ENCODE measurements around the gene WDR35.

Gene WDR35

GRCh38 chr2:20008703-20009102 is 18.8 kb upstream of the WDR35 start:
- TF ChIP-seq CTCF (conservative IDR thresholded peaks at IDR 0.05; ENCODE audit: low read depth, low read length) = no peak
- no peaks in the 10 kb centered on the region for H3K4me1 ChIP-seq (ENCODE audit: low read depth, poor library complexity, severe bottlenecking)
- H3K4me3 ChIP-seq (IDR thresholded peaks at IDR 0.05; ENCODE audit: insufficient read depth, low read depth, low read length) = no peak overlapping the region
- H4K20me1 ChIP-seq (ENCODE audit: insufficient read depth) = no peaks in the 10 kb centered on the region
- H3K79me2 ChIP-seq (ENCODE audit: insufficient read depth, low read depth) = no peaks in the 10 kb centered on the region
- no peak overlapping the region for H2AFZ ChIP-seq (ENCODE audit: low read depth)
- peaks cover 13% of the 10 kb centered on the region for H3K27me3 ChIP-seq (ENCODE audit: insufficient read depth, low read depth)
- no peaks in the 10 kb centered on the region for H3K36me3 ChIP-seq (ENCODE audit: insufficient read depth)
- H3K4me2 ChIP-seq = no peak overlapping the region
- H3K9ac ChIP-seq = no peak overlapping the region
- H3K27ac ChIP-seq = no peak overlapping the region

GRCh38 chr2:20005891-20006470 is 16.1 kb upstream of the WDR35 start:
- Histone ChIP-seq H3K4me2 (no peak overlapping the region), H3K27me3 (ENCODE audit: insufficient read depth, low read depth) (no peaks in the 10 kb centered on the region), H3K4me3 (IDR thresholded peaks at IDR 0.05; ENCODE audit: insufficient read depth, low read depth, low read length) (no peak overlapping the region), H3K9ac (no peak overlapping the region), H3K79me2 (ENCODE audit: insufficient read depth, low read depth) (no peaks in the 10 kb centered on the region), H3K36me3 (ENCODE audit: insufficient read depth) (no peaks in the 10 kb centered on the region), H3K27ac (no peak overlapping the region), H2AFZ (ENCODE audit: low read depth) (no peak overlapping the region), H3K4me1 (ENCODE audit: low read depth, poor library complexity, severe bottlenecking) (no peaks in the 10 kb centered on the region), H4K20me1 (ENCODE audit: insufficient read depth) (no peaks in the 10 kb centered on the region)
- no peak for TF ChIP-seq CTCF (conservative IDR thresholded peaks at IDR 0.05; ENCODE audit: low read depth, low read length)

- H2AFZ ChIP-seq (ENCODE audit: low read depth) = no peak overlapping the region
- H3K4me2 ChIP-seq = no peak overlapping the region
- no peaks in the 10 kb centered on the region for H3K79me2 ChIP-seq (ENCODE audit: insufficient read depth, low read depth)
- H3K9ac ChIP-seq = no peak overlapping the region
- no peak for TF ChIP-seq CTCF (conservative IDR thresholded peaks at IDR 0.05; ENCODE audit: low read depth, low read length)
- no peaks in the 10 kb centered on the region for H3K4me1 ChIP-seq (ENCODE audit: low read depth, poor library complexity, severe bottlenecking)
- H3K27ac ChIP-seq = no peak overlapping the region
- H3K27me3 ChIP-seq (ENCODE audit: insufficient read depth, low read depth) = no peaks in the 10 kb centered on the region
- H4K20me1 ChIP-seq (ENCODE audit: insufficient read depth) = no peaks in the 10 kb centered on the region
- H3K4me3 ChIP-seq (IDR thresholded peaks at IDR 0.05; ENCODE audit: insufficient read depth, low read depth, low read length) = no peak overlapping the region
- no peaks in the 10 kb centered on the region for H3K36me3 ChIP-seq (ENCODE audit: insufficient read depth)
These were observed 15.2 kb upstream of the WDR35 start for GRCh38 chr2:20005067-20005627.

GRCh38 chr2:20001361-20001863 is 11.5 kb upstream of the WDR35 start:
- Histone ChIP-seq H3K27ac (no peak overlapping the region), H3K4me1 (ENCODE audit: low read depth, poor library complexity, severe bottlenecking) (no peaks in the 10 kb centered on the region)
- TF ChIP-seq CTCF (conservative IDR thresholded peaks at IDR 0.05; ENCODE audit: low read depth, low read length) = no peak

More at GRCh38 chr2:20001361-20001863, 11.5 kb upstream of the WDR35 start:
- Histone ChIP-seq H3K4me2 (no peak overlapping the region), H3K79me2 (ENCODE audit: insufficient read depth, low read depth) (no peaks in the 10 kb centered on the region), H2AFZ (ENCODE audit: low read depth) (no peak overlapping the region), H3K4me3 (IDR thresholded peaks at IDR 0.05; ENCODE audit: insufficient read depth, low read depth, low read length) (no peak overlapping the region), H3K27me3 (ENCODE audit: insufficient read depth, low read depth) (no peaks in the 10 kb centered on the region), H4K20me1 (ENCODE audit: insufficient read depth) (no peaks in the 10 kb centered on the region), H3K36me3 (ENCODE audit: insufficient read depth) (no peaks in the 10 kb centered on the region), H3K9ac (no peak overlapping the region)

All from KMS-11 (cell line).